ENCODE results near the gene SCGB3A1. TPM values are rescaled to one million over a fixed set of nuclear protein-coding genes. Genes with fewer than 3 reads are reported as not detected.

Gene SCGB3A1
- polyA plus RNA-seq, 1 donor (not counting 4 experiments of a cell fraction or from before 2014, with no cell fraction given): not detected

DNA sequence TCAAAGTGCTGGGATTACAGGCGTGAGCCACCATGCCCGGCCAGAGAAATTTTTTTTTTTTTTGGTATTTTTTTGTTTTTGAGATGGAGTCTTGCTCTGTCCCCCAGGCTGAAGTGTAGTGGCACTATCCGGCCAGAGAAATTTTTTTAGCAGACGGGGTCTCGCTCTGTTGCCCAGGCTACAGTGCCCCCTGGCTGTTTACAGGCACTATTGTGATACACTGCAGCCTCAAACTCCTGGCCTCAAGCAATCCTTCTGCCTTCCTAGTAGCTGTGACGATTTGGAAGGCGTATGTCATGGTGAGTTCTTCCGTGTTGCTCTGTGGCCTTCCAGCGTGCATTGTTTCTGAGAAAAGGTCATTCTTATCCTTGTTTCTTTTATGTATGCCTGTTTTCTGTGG lies 49.6 kb downstream of the SCGB3A1 start:
- no peaks in the 10 kb centered on the region for H3K27me3 ChIP-seq (ENCODE audit: control insufficient read depth, extremely low read depth, insufficient read depth, low read length)
- DNase-seq (ENCODE audit: low read depth, low spot score) (no peak), FAIRE-seq (no peak)
- no peak overlapping the region for H3K4me2 ChIP-seq (ENCODE audit: control insufficient read depth, extremely low read depth, insufficient read depth, low read depth, low read length)
- H3K27ac ChIP-seq (ENCODE audit: control insufficient read depth, insufficient read depth, low read length): no peak overlapping the region
- dilution Hi-C loops (cut with MboI; ENCODE audit: extremely low pct_ligation_motif_present, low sequenced_read_pairs): no loop called here
- H3K9me1 ChIP-seq (ENCODE audit: control insufficient read depth, extremely low read depth, insufficient read depth, low read length): no peaks in the 10 kb centered on the region
- no peaks in the 10 kb centered on the region for H4K20me1 ChIP-seq (ENCODE audit: control insufficient read depth, extremely low read depth, insufficient read depth, low read length)
- TF ChIP-seq CTCF (optimal IDR thresholded peaks at IDR 0.05 in 1 of 3, IDR thresholded peaks at IDR 0.05 in 1 of 3, conservative IDR thresholded peaks at IDR 0.05 in 1 of 3; ENCODE audit: extremely low read depth in 1 of 3, insufficient read depth in 2 of 3, low read length in 3 of 3) (no peak), EZH2 (IDR thresholded peaks at IDR 0.05; ENCODE audit: low read length) (no peak)
- peaks cover 0 to 4% of the 10 kb centered on the region in 2 experiments for H3K36me3 ChIP-seq (ENCODE audit: control insufficient read depth in 2 of 2, extremely low read depth in 1 of 2, insufficient read depth in 2 of 2, low read length in 2 of 2)
- H3K9ac ChIP-seq (ENCODE audit: control insufficient read depth, extremely low read depth, insufficient read depth, low read length): no peak overlapping the region
- H3K79me2 ChIP-seq (ENCODE audit: control insufficient read depth, insufficient read depth, low read length): peaks cover 68% of the 10 kb centered on the region
- H2AFZ ChIP-seq (ENCODE audit: control insufficient read depth, low read length): no peak overlapping the region
- H3K4me1 ChIP-seq (ENCODE audit: control insufficient read depth, extremely low read depth, insufficient read depth, low read length): no peaks in the 10 kb centered on the region
- no peaks in the 10 kb centered on the region for H3K9me3 ChIP-seq (ENCODE audit: control insufficient read depth, low read depth, low read length)
- H3K4me3 ChIP-seq (ENCODE audit: control insufficient read depth in 2 of 3, extremely low read depth in 1 of 3, insufficient read depth in 2 of 3, low read depth in 1 of 3, low read length in 3 of 3): no peak overlapping the region

Other genes with a start within 250 kb of the SCGB3A1 start
- gene GFPT2, start 238.2 kb downstream of the SCGB3A1 start, polyA plus RNA-seq: 0.02 to 0.04 TPM in 2 of 3 replicates, not detected in the other
- 15.6 to 29.7 TPM (median 19.4 TPM) in 3 replicates for gene CNOT6, start 97.1 kb downstream of the SCGB3A1 start, polyA plus RNA-seq
- 0.03 to 0.05 TPM in 2 of 3 replicates, not detected in the other for gene FLT4, start 58.1 kb upstream of the SCGB3A1 start, polyA plus RNA-seq
- gene OR2Y1, start 148.6 kb upstream of the SCGB3A1 start, polyA plus RNA-seq: not detected in 3 replicates
- gene MGAT1, start 211.3 kb upstream of the SCGB3A1 start, polyA plus RNA-seq: 80.3 to 108 TPM (median 98.3 TPM) in 3 replicates